MCF 10A (cell line): ENCODE results near the gene KLHL35. TPM values are rescaled to one million over a fixed set of nuclear protein-coding genes. Genes with fewer than 3 reads are reported as not detected.

ENCODE experiments used
- BruUV-seq: library from RNA; stranded (reverse); fragments of 400-500 nt; replicated peaks from 2 replicates; lab custom pipeline; 2021; lab: Mats Ljungman, UMichigan
- CTCF ChIA-PET: fragments of 300-600 bp; sonication (Branson Sonifier 250); formaldehyde crosslinking; extraction: SDS; loops from one replicate; lab custom pipeline; 2021; ENCODE audit warnings: antibody characterized with exemption, inconsistent platforms; lab: Yijun Ruan, JAX
- POLR2A ChIA-PET: fragments of 300-600, 350-650 bp; sonication (Branson Sonifier 250); formaldehyde crosslinking; extraction: SDS; loops from one replicate; lab custom pipeline; 2020; ENCODE audit warnings: antibody characterized with exemption, inconsistent platforms; lab: Yijun Ruan, JAX
- DNase-seq: peaks from one replicate; pipeline ENCODE4 v3.0.0-alpha.2; 2018; ENCODE audit not compliant: unreplicated experiment
- H3K27ac Mint-ChIP-seq: one replicate; pipeline ENCODE4 v1.8.0; 2022; ENCODE audit warnings: mild to moderate bottlenecking, low read depth, mixed read lengths; ENCODE audit not compliant: unreplicated experiment
- H3K27me3 Mint-ChIP-seq: one replicate; pipeline ENCODE4 v1.8.0; 2022; ENCODE audit warnings: mixed read lengths; ENCODE audit not compliant: insufficient read depth, unreplicated experiment
- H3K36me3 Mint-ChIP-seq: one replicate; pipeline ENCODE4 v1.8.0; 2022; ENCODE audit warnings: mild to moderate bottlenecking, moderate library complexity, mixed read lengths; ENCODE audit not compliant: insufficient read depth, unreplicated experiment
- H3K4me1 Mint-ChIP-seq: one replicate; pipeline ENCODE4 v1.8.0; 2022; ENCODE audit warnings: mixed read lengths; ENCODE audit not compliant: insufficient read depth, unreplicated experiment
- H3K4me3 Mint-ChIP-seq: one replicate; pipeline ENCODE4 v1.8.0; 2022; ENCODE audit warnings: mild to moderate bottlenecking, moderate library complexity, mixed read lengths; ENCODE audit not compliant: unreplicated experiment
- H3K9me3 Mint-ChIP-seq: one replicate; pipeline ENCODE4 v1.8.0; 2022; ENCODE audit warnings: mixed read lengths; ENCODE audit not compliant: unreplicated experiment
- intact Hi-C: fragments of 100-400 bp; cut with micrococcal nuclease; formaldehyde crosslinking; loops from 2 replicates; pipeline ENCODE4 v1.14.1; 2022
- total RNA-seq: library from RNA; stranded (reverse); gene quantifications from 2 replicates; pipeline ENCODE4 v1.2.3, GENCODE V29; 2022
- TF ChIP-seq, protein P1 (sequence below): fragments of 200-600 bp; IDR thresholded peaks from one replicate; pipeline ENCODE4 v1.8.0; 2022; ENCODE audit warnings: antibody characterized with exemption, mild to moderate bottlenecking; ENCODE audit not compliant: unreplicated experiment

Gene KLHL35
- total RNA-seq, 1 experiment from 2014 or later, result not detected

- H3K27ac Mint-ChIP-seq, result no peak overlapping the region
- CTCF ChIA-PET, result interaction anchor here (0.6 to 9.4 kb wide), 5 partner anchors 17 to 92 kb away, joined by 4 to 284 read pairs (median 4); no protein-coding TSS in a partner anchor
- no TSS peak for BruUV-seq
- TF ChIP-seq, protein P1, sequence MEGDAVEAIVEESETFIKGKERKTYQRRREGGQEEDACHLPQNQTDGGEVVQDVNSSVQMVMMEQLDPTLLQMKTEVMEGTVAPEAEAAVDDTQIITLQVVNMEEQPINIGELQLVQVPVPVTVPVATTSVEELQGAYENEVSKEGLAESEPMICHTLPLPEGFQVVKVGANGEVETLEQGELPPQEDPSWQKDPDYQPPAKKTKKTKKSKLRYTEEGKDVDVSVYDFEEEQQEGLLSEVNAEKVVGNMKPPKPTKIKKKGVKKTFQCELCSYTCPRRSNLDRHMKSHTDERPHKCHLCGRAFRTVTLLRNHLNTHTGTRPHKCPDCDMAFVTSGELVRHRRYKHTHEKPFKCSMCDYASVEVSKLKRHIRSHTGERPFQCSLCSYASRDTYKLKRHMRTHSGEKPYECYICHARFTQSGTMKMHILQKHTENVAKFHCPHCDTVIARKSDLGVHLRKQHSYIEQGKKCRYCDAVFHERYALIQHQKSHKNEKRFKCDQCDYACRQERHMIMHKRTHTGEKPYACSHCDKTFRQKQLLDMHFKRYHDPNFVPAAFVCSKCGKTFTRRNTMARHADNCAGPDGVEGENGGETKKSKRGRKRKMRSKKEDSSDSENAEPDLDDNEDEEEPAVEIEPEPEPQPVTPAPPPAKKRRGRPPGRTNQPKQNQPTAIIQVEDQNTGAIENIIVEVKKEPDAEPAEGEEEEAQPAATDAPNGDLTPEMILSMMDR, result no peak
- no peaks in the 10 kb centered on the region for H3K9me3 Mint-ChIP-seq
- intact Hi-C loops, result no loop called here
- POLR2A ChIA-PET, result no interaction called here
- H3K4me3 Mint-ChIP-seq, result no peak overlapping the region
- H3K27me3 Mint-ChIP-seq, result no peaks in the 10 kb centered on the region
- H3K36me3 Mint-ChIP-seq, result no peaks in the 10 kb centered on the region
- DNase-seq, result no peak
- H3K4me1 Mint-ChIP-seq, result no peaks in the 10 kb centered on the region
These were observed 8.2 kb upstream of the KLHL35 start for GRCh38 chr11:75440960-75441803.

DNA sequence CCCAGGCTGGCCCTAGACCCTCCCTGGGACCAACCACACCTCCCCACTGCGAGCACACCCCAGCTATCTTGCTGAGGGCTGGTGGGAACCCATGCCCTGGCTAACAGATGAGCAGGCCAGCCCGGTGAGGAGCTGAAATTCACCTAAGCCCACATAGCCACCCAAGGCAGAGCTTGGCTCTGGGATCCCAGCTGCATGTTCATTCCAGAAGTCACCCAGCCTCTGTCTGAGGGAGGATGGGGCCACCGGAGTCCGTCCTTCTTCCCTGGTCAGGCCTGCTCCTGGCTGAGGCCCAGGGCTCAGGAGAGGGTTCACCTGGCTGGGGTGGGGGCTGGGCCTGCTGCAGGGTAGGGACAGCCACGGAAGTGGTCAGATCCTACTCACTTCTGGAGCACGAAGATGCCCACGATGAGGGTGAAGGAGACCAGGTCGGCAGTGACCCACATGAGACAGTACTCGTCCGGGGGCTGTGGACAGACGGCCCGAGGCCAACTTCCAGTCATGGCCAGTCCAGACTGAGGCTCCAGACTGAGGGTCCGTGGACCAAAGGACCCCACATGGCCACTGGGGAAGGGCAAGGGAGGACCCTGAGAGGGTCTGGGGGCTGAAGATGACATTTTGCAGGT, 6.6 kb upstream of the KLHL35 start:
- BruUV-seq, result no TSS peak
- CTCF ChIA-PET, result interaction anchor here (0.5 to 9.4 kb wide), 4 partner anchors 17 to 455 kb away, joined by 3 to 284 read pairs (median 3); no protein-coding TSS in a partner anchor

DNA sequence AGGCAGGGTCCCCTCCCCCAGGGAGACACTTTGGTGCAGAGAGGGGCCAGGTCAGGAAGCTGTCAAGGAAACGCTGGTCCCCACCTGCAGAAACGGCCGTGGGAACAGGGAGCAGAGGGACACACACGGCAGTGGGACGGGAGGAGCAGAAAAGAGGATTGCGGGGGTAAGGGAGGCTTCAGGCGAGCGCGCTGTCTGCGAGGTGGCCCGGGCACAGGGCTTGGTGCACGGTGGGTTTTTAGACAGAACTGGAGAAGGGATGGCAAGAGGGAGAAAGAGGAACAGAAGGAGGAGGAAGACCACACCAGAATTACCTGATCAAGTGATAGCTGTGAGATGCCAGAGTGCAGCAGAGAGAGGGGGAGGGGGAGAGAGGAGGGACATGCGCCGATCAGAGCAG, 6.0 kb upstream of the KLHL35 start:
- no peak overlapping the region for H3K4me3 Mint-ChIP-seq
- no peak for DNase-seq
- H3K9me3 Mint-ChIP-seq, result no peaks in the 10 kb centered on the region
- POLR2A ChIA-PET, result no interaction called here
- TF ChIP-seq, protein P1, result no peak
- H3K36me3 Mint-ChIP-seq, result no peaks in the 10 kb centered on the region
- no peak overlapping the region for H3K27ac Mint-ChIP-seq
- H3K4me1 Mint-ChIP-seq, result no peaks in the 10 kb centered on the region
- intact Hi-C loops, result no loop called here
- no TSS peak for BruUV-seq
- H3K27me3 Mint-ChIP-seq, result no peaks in the 10 kb centered on the region
- CTCF ChIA-PET, result interaction anchor here (1.2 to 9.4 kb wide), 2 partner anchors 16 to 94 kb away, joined by 3 to 284 read pairs; no protein-coding TSS in a partner anchor

More for the DNA sequence above, 6.6 kb upstream of the KLHL35 start:
- Mint-ChIP-seq H3K9me3 (no peaks in the 10 kb centered on the region), H3K4me3 (no peak overlapping the region), H3K4me1 (no peaks in the 10 kb centered on the region), H3K27me3 (no peaks in the 10 kb centered on the region), H3K27ac (no peak overlapping the region), H3K36me3 (no peaks in the 10 kb centered on the region)
- no peak for DNase-seq
- TF ChIP-seq, protein P1, result no peak
- intact Hi-C loops, result no loop called here
- POLR2A ChIA-PET, result no interaction called here
